Gastroesophageal sphincter (tissue), 4 donors: ENCODE results near the gene PDZRN4. TPM values are rescaled to one million over a fixed set of nuclear protein-coding genes. Genes with fewer than 3 reads are reported as not detected.

Experiments used
- ATAC-seq: fragments of 150-250 bp; one replicate; pipeline ENCODE4 v1.9.1; 2016; ENCODE audit warnings: mild to moderate bottlenecking, moderate library complexity
- H3K27ac ChIP-seq, 4 donors: fragments of 200-600 bp; sonication (generic) in 3 of 4; 1 replicate in 3 of 4; 2 replicates in 1 of 4; pipeline ENCODE4 v1.5.1; 2016 to 2019
- H3K27me3 ChIP-seq: fragments of 200-600 bp; sonication (generic); one replicate; pipeline ENCODE4 v1.5.1; 2019
- H3K36me3 ChIP-seq, 2 donors: fragments of 200-600 bp; sonication (generic); one replicate each; pipeline ENCODE4 v1.5.1; 2019; ENCODE audit warnings: control low read depth in 1 of 2
- H3K4me1 ChIP-seq, 3 donors: fragments of 200-600 bp; sonication (generic); 1 replicate in 2 of 3; 2 replicates in 1 of 3; pipeline ENCODE4 v1.5.1; 2016 to 2019; ENCODE audit warnings: control low read depth in 2 of 3
- H3K4me3 ChIP-seq, 2 donors: fragments of 200-600 bp; sonication (generic); one replicate each; pipeline ENCODE4 v1.5.1; 2019; ENCODE audit warnings: mild to moderate bottlenecking in 1 of 2, moderate library complexity in 1 of 2
- H3K9me3 ChIP-seq, 3 donors: fragments of 200-600 bp; sonication (generic); one replicate each; pipeline ENCODE4 v1.5.1; 2017 to 2019; ENCODE audit warnings: control low read depth in 2 of 3
- EP300 ChIP-seq: sonication (generic); formaldehyde crosslinking; IDR thresholded peaks from one replicate; pipeline ENCODE4 v1.6.1; 2017; ENCODE audit warnings: antibody characterized with exemption, mild to moderate bottlenecking
- POLR2A ChIP-seq, 2 donors: fragments of 450-650 bp; IDR thresholded peaks; one replicate each; pipeline ENCODE4 v1.6.1; 2017; ENCODE audit warnings: antibody characterized with exemption in 2 of 2, mild to moderate bottlenecking in 2 of 2, moderate library complexity in 1 of 2
- POLR2AphosphoS5 ChIP-seq: sonication (generic); formaldehyde crosslinking; IDR thresholded peaks from one replicate; pipeline ENCODE4 v1.6.1; 2017; ENCODE audit warnings: antibody characterized with exemption
- WGBS, 2 donors: methylation state at CpG; one replicate each; pipeline ENCODE4 v1.1.5; 2018; ENCODE audit warnings: low coverage in 1 of 2; 5-methylcytosine and 5-hydroxymethylcytosine counted together
- total RNA-seq, 4 donors: library from RNA; depleted of rRNA; stranded (reverse); fragments of >200 nt; gene quantifications; one replicate each; pipeline ENCODE4 v1.1.0, GENCODE V29; 2016
- TF ChIP-seq, protein P1 (sequence below), 4 experiments: fragments of 200-600 bp in 2 of 4; fragments of 450-650 bp in 2 of 4; sonication (generic) in 1 of 4; IDR thresholded peaks; one replicate each; pipeline ENCODE4 v1.5.1; 2017 to 2019; ENCODE audit warnings: antibody characterized with exemption in 4 of 4, mild to moderate bottlenecking in 2 of 4, moderate library complexity in 2 of 4

Gene PDZRN4
- total RNA-seq, 4 donors from 2014 or later, result 32.0 to 87.8 (median 50.8) TPM

DNA sequence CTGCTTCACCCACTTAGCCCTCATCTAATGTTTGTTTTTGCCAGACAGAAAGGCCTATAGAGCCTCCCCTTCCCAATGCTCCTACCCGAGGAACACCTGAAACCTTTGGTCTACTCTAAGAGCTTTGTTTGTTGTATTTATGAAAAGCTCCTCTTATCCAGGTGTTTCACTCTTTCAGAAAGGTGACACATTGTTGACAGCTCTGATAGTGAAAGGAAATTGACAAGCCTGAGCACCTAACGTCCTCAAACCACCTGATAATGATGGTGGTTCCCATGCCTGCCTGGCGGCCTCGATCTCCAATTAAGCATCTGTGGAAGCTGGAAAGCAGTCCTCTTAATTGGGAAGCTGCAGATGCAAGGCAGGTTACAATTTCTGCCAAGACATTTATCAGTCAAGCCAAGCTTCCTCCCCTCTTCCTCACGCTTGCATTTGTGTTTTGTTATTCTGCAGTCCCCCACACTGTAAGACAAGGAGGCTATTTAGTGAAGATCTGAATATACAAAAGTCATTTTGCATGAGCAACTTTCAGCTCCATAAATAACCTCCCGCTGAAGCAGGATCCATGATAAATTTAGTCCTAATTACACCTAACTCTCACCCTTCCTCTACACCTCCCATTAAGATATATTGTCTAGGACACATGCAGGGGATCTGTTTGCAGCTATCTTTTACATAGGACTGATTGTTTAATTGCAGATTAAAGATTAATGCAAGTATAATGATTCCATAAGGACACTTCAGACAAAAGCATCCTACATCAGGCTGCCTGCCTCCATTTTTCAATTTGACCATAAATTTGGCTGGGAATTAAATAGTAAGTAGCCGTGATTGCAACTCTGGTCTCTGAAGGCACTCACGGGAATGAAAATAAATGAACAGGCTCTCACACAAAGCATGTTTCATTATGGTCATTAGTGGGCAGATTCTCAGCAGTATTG lies 288.6 kb downstream of the PDZRN4 start:
- no peaks in the 10 kb centered on the region for H3K9me3 ChIP-seq
- TF ChIP-seq POLR2A (IDR thresholded peaks at IDR 0.05), result no peak
- H3K36me3 ChIP-seq, result no peaks in the 10 kb centered on the region
- H3K4me1 ChIP-seq, result no peaks in the 10 kb centered on the region
- ATAC-seq, result no peak
- H3K27ac ChIP-seq, result no peak overlapping the region
- no peaks in the 10 kb centered on the region for H3K27me3 ChIP-seq
- H3K4me3 ChIP-seq, result no peak overlapping the region
- 63 to 84% methylated on average over 4 to 8 of the region's 8 CpGs for WGBS, 2 donors

DNA sequence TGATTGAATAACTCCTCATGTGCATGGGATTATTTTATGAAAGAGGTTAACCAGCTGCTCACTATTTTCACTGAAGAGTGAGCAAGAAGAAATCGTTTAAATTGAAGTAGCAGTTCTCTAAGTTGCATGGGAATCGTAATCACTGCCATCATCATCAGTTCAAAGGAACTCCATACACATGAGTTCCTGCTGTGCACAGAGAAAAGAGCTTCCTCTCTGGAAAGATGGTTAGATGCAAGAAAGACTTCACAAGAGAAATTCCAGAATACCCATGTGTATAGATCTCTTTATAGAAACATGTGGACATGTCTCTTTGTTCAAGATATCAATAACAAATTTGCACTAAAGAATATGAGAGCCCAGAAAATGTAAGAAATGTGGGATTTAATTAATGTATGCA lies 291.3 kb downstream of the PDZRN4 start:
- TF ChIP-seq EP300, result no peak
- no peak for TF ChIP-seq POLR2AphosphoS5
- TF ChIP-seq, protein P1, sequence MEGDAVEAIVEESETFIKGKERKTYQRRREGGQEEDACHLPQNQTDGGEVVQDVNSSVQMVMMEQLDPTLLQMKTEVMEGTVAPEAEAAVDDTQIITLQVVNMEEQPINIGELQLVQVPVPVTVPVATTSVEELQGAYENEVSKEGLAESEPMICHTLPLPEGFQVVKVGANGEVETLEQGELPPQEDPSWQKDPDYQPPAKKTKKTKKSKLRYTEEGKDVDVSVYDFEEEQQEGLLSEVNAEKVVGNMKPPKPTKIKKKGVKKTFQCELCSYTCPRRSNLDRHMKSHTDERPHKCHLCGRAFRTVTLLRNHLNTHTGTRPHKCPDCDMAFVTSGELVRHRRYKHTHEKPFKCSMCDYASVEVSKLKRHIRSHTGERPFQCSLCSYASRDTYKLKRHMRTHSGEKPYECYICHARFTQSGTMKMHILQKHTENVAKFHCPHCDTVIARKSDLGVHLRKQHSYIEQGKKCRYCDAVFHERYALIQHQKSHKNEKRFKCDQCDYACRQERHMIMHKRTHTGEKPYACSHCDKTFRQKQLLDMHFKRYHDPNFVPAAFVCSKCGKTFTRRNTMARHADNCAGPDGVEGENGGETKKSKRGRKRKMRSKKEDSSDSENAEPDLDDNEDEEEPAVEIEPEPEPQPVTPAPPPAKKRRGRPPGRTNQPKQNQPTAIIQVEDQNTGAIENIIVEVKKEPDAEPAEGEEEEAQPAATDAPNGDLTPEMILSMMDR (IDR thresholded peaks at IDR 0.05), result no peak
- TF ChIP-seq POLR2A (IDR thresholded peaks at IDR 0.05), result no peak
- Histone ChIP-seq H3K4me3 (no peak overlapping the region), H3K9me3 (no peaks in the 10 kb centered on the region), H3K36me3 (no peaks in the 10 kb centered on the region), H3K27ac (no peak overlapping the region), H3K4me1 (no peaks in the 10 kb centered on the region), H3K27me3 (no peaks in the 10 kb centered on the region)
- ATAC-seq, result no peak
- WGBS, 2 donors, result 63 to 92% methylated on average over 2 of the region's 2 CpGs

DNA sequence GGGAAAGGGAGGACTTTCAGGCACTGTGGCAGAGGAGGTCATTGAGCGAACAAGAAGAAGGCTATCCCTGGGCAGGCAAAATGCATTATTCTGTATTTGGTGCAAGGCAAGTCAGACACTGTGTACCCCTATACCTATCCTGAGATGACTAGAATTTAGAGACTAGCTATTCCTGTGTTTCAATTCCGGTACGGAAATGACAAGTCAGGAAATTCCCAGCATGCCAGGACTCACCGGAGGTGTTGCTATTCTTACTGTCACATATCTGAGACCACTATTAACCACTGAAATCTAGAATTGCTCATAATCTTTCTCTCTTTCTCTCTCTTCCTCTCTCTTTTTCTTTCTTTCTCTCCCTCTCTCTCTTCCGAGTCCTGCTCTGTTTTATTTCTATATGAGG lies 297.1 kb downstream of the PDZRN4 start:
- Histone ChIP-seq H3K27ac (no peak overlapping the region), H3K9me3 (no peaks in the 10 kb centered on the region), H3K36me3 (no peaks in the 10 kb centered on the region), H3K4me3 (no peak overlapping the region), H3K27me3 (no peaks in the 10 kb centered on the region), H3K4me1 (peaks cover 0 to 5% (median 0%) of the 10 kb centered on the region in 3 donors)
- 58 to 64% methylated on average over 5 of the region's 5 CpGs for WGBS, 2 donors
- ATAC-seq, result no peak
- TF ChIP-seq EP300, result no peak
- TF ChIP-seq POLR2A (IDR thresholded peaks at IDR 0.05), result no peak
- no peak for TF ChIP-seq POLR2AphosphoS5
- TF ChIP-seq, protein P1 (IDR thresholded peaks at IDR 0.05), result no peak

DNA sequence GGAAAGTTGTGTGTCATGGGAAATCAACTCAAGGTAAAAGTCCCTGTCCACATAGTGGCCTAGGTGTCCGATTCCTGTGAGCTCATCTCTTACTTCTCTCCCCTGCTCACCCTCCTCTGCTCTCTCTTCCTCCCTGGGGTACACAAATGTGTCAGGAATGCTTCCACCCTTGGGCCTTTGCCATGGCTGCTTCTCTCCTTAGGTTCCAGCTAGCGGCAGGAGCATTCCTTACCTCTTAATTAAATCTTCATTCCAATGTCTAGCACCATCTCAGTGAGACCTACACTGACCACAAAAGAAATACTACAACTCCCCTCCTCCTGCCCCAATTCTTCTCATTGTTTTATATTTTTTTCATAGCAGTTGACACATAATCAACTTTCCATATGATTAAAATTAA lies 298.6 kb downstream of the PDZRN4 start:
- no peak for ATAC-seq
- TF ChIP-seq, protein P1 (IDR thresholded peaks at IDR 0.05), result no peak
- no peak for TF ChIP-seq POLR2AphosphoS5
- no peak for TF ChIP-seq POLR2A (IDR thresholded peaks at IDR 0.05)
- no peak for TF ChIP-seq EP300
- Histone ChIP-seq H3K27ac (no peak overlapping the region), H3K4me3 (no peak overlapping the region), H3K4me1 (peaks cover 0 to 5% (median 0%) of the 10 kb centered on the region in 3 donors), H3K36me3 (no peaks in the 10 kb centered on the region), H3K27me3 (no peaks in the 10 kb centered on the region), H3K9me3 (no peaks in the 10 kb centered on the region)
- WGBS, 2 donors, result 28 to 47% methylated on average over 2 of the region's 2 CpGs

DNA sequence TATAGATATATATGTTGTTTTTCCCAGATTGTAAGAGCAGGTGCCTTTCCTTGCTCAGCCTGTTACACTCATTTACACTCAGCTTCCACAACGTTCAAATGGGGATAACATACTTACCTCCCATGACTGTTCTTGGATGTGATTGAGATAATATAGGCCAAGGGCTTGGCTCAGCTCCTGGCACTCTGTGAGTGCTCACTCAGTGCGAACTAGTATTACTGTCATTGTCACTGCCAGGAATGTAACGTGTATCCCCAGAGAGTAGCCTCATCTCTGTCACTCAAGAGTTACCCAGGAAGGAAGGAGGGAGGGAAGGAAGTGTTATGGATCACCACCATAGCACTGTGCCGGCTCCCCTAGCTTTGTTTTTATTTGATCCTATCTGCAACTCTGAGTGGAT lies 307.9 kb downstream of the PDZRN4 start:
- no peak overlapping the region for H3K27ac ChIP-seq
- no peak overlapping the region for H3K4me3 ChIP-seq
- 50 to 53% methylated on average over 2 to 4 of the region's 4 CpGs for WGBS, 2 donors
- no peaks in the 10 kb centered on the region for H3K27me3 ChIP-seq
- no peaks in the 10 kb centered on the region for H3K9me3 ChIP-seq
- no peak for TF ChIP-seq POLR2AphosphoS5
- no peak for TF ChIP-seq POLR2A (IDR thresholded peaks at IDR 0.05)
- TF ChIP-seq EP300, result no peak
- TF ChIP-seq, protein P1 (IDR thresholded peaks at IDR 0.05), result no peak
- no peak for ATAC-seq
- no peaks in the 10 kb centered on the region for H3K4me1 ChIP-seq
- H3K36me3 ChIP-seq, result no peaks in the 10 kb centered on the region
